ENCODE data around the gene PIPOX. TPM values are rescaled to one million over a fixed set of nuclear protein-coding genes. Genes with fewer than 3 reads are reported as not detected.

The PIPOX gene
- total and polyA plus RNA-seq, 9 of the 15 experiments (the other 6 are each of a cell fraction or from before 2014, with no cell fraction given), result 0.15 to 2.2 (median 0.58) TPM; not detected in 2

DNA sequence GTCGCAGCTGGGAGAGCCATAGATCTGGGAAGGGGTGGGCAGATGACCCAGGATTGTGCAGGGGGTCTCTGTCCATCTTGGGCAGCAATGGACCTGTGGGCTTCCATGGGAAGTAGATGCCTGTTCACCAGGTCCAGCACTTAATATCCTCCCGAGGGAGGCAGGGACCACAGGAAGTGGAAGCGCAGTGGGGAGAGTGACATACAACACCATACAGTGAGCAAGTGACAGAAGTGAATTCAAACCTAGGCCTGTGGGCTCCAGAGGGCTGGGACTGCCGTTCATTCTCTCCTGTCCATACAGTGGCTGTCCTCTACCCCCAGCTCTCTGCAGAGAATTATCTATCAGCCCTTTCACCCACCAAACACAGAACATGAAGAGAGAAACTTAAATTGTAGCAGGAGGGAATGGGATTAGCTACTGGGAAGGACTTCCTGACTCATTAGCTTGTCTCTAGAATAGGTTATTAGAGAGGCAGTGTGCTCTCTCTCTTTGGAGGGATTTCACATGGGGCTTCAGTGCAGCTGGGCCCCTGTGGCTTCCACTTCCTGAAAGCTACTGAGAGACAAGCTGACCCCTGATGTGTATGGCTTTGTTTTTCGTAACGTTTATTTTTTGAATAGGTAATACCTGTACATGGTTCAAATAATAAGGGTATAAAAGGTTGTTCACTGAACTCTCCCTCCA, 24.0 kb upstream of the PIPOX start:
- peaks cover 0 to 6% of the 10 kb centered on the region in 2 experiments; a peak in 2 of 5 replicates for H3K4me1 ChIP-seq (replicated peaks in 1 of 2; ENCODE audit: control insufficient read depth in 2 of 2, insufficient read depth in 2 of 2, low read length in 2 of 2)
- H3K9ac ChIP-seq (ENCODE audit: insufficient read depth in 1 of 2, low read depth in 2 of 2, low read length in 2 of 2), result no peak overlapping the region
- no peak overlapping the region for H3K27ac ChIP-seq (ENCODE audit: extremely low read depth, low read depth, low read length)
- CTCF ChIA-PET (ENCODE audit: low intra/inter-chr PET ratio), result no interaction called here
- no peaks in the 10 kb centered on the region for H3K79me2 ChIP-seq (ENCODE audit: control insufficient read depth, insufficient read depth, low read length)
- WGBS (ENCODE audit: insufficient coverage, low coverage, missing lambda C conversion rate), result 0% methylated on average over 6 of the region's 6 CpGs
- ATAC-seq, result peak; percentile 67
- H3K4me2 ChIP-seq (ENCODE audit: insufficient read depth, low read length), result no peak overlapping the region
- DNase-seq (ENCODE audit: extremely low read depth in 1 of 4, low spot score in 3 of 4), result no peak
- no TSS peak for BruUV-seq (replicated peaks)
- POLR2A ChIA-PET, result interaction anchor here (0.5 to 1.8 kb wide), 7 partner anchors 8 to 91 kb away, joined by 3 to 5 read pairs (median 4); no protein-coding TSS in a partner anchor
- H3K4me3 ChIP-seq, result no peak overlapping the region
- no peak overlapping the region for H2AFZ ChIP-seq (ENCODE audit: low read depth, low read length)
- intact Hi-C loops (cut with micrococcal nuclease) (no loop called here), in situ Hi-C loops (cut with MboI) (no loop called here)
- no peaks in the 10 kb centered on the region for H3K36me3 ChIP-seq (ENCODE audit: control insufficient read depth, insufficient read depth, low read length)
- H3K9me3 ChIP-seq (replicated peaks; ENCODE audit: control insufficient read depth, insufficient read depth, low read depth, low read length), result no peaks in the 10 kb centered on the region
- FAIRE-seq, result no peak
- H4K20me1 ChIP-seq (replicated peaks; ENCODE audit: control insufficient read depth, insufficient read depth, low read length), result no peaks in the 10 kb centered on the region; the same call in 1 of the 2 replicates
- no peaks in the 10 kb centered on the region for H3K9me1 ChIP-seq (ENCODE audit: control insufficient read depth, insufficient read depth, low read length)
- H3K27me3 ChIP-seq (ENCODE audit: control insufficient read depth in 2 of 2, insufficient read depth in 2 of 2, low read length in 2 of 2), result peaks cover 56 to 72% of the 10 kb centered on the region in 2 experiments
- TF ChIP-seq, protein P1, sequence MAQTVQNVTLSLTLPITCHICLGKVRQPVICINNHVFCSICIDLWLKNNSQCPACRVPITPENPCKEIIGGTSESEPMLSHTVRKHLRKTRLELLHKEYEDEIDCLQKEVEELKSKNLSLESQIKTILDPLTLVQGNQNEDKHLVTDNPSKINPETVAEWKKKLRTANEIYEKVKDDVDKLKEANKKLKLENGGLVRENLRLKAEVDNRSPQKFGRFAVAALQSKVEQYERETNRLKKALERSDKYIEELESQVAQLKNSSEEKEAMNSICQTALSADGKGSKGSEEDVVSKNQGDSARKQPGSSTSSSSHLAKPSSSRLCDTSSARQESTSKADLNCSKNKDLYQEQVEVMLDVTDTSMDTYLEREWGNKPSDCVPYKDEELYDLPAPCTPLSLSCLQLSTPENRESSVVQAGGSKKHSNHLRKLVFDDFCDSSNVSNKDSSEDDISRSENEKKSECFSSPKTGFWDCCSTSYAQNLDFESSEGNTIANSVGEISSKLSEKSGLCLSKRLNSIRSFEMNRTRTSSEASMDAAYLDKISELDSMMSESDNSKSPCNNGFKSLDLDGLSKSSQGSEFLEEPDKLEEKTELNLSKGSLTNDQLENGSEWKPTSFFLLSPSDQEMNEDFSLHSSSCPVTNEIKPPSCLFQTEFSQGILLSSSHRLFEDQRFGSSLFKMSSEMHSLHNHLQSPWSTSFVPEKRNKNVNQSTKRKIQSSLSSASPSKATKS (CRISPR knock-in tag; IDR thresholded peaks at IDR 0.05), result no peak
- TF ChIP-seq, protein P2, sequence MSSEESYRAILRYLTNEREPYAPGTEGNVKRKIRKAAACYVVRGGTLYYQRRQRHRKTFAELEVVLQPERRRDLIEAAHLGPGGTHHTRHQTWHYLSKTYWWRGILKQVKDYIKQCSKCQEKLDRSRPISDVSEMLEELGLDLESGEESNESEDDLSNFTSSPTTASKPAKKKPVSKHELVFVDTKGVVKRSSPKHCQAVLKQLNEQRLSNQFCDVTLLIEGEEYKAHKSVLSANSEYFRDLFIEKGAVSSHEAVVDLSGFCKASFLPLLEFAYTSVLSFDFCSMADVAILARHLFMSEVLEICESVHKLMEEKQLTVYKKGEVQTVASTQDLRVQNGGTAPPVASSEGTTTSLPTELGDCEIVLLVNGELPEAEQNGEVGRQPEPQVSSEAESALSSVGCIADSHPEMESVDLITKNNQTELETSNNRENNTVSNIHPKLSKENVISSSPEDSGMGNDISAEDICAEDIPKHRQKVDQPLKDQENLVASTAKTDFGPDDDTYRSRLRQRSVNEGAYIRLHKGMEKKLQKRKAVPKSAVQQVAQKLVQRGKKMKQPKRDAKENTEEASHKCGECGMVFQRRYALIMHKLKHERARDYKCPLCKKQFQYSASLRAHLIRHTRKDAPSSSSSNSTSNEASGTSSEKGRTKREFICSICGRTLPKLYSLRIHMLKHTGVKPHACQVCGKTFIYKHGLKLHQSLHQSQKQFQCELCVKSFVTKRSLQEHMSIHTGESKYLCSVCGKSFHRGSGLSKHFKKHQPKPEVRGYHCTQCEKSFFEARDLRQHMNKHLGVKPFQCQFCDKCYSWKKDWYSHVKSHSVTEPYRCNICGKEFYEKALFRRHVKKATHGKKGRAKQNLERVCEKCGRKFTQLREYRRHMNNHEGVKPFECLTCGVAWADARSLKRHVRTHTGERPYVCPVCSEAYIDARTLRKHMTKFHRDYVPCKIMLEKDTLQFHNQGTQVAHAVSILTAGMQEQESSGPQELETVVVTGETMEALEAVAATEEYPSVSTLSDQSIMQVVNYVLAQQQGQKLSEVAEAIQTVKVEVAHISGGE (CRISPR knock-in tag; IDR thresholded peaks at IDR 0.05), result peak in 2 of 3 experiments; percentile 72 to 86; a peak in 4 of 6 replicates
- TF ChIP-seq ZNF696 (CRISPR knock-in tag; conservative IDR thresholded peaks at IDR 0.05) (no peak), ZBTB1 (CRISPR knock-in tag; IDR thresholded peaks at IDR 0.05; ENCODE audit: borderline replicate concordance, low read depth) (no peak)

Data from K562 (cell line).